Measurements from ENCODE around the gene TADA2A.

TADA2A gene

GRCh38 chr17:37521821-37522220 lies 115.1 kb downstream of the TADA2A start:
- WGBS (ENCODE audit: extremely low coverage, insufficient coverage, insufficient read length) = no CpG with 5 or more reads among the region's 5 CpGs

GRCh38 chr17:37523715-37524219 lies 117.1 kb downstream of the TADA2A start:
- Histone ChIP-seq H3K23ac (ENCODE audit: low read length) (no peak overlapping the region), H4K91ac (ENCODE audit: low read depth, low read length) (no peak overlapping the region), H4K12ac (ENCODE audit: low read depth, low read length) (no peak overlapping the region), H3K36me3 (ENCODE audit: control insufficient read depth in 1 of 2, insufficient read depth in 2 of 2, low read length in 2 of 2) (peaks cover 19 to 26% of the 10 kb centered on the region in 2 experiments), H3K14ac (ENCODE audit: low read length) (no peak overlapping the region), H2BK12ac (ENCODE audit: low read length) (no peak overlapping the region), H3K4me2 (ENCODE audit: low read length) (no peak overlapping the region), H2BK5ac (ENCODE audit: low read depth, low read length, poor library complexity) (no peak overlapping the region), H3K27me3 (ENCODE audit: insufficient read depth, low read length) (no peaks in the 10 kb centered on the region), H2BK120ac (ENCODE audit: insufficient read depth, low read length, poor library complexity) (no peak overlapping the region), H3K4me1 (ENCODE audit: control insufficient read depth in 1 of 2, insufficient read depth in 2 of 2, low read length in 2 of 2) (no peaks in the 10 kb centered on the region), H2AK5ac (ENCODE audit: low read length) (no peak overlapping the region), H3K79me2 (ENCODE audit: control insufficient read depth, insufficient read depth, low read length, poor library complexity) (no peaks in the 10 kb centered on the region), H3K27ac (ENCODE audit: low read depth, low read length) (no peak overlapping the region), H3K4ac (ENCODE audit: low read depth, low read length) (no peak overlapping the region), H3K79me1 (ENCODE audit: low read length) (no peaks in the 10 kb centered on the region), H3K9ac (ENCODE audit: low read length) (no peak overlapping the region), H4K8ac (ENCODE audit: low read depth, low read length) (no peak overlapping the region), H3K9me3 (ENCODE audit: insufficient read depth, low read depth, low read length) (no peaks in the 10 kb centered on the region), H2AFZ (ENCODE audit: insufficient read depth, low read length, poor library complexity) (no peak overlapping the region), H3K4me3 (ENCODE audit: low read depth, low read length) (no peak overlapping the region), H3K18ac (ENCODE audit: low read length) (no peak overlapping the region)
- no peak for DNase-seq
- WGBS (ENCODE audit: extremely low coverage, insufficient coverage, insufficient read length) = no CpG with 5 or more reads among the region's 8 CpGs

More at GRCh38 chr17:37521821-37522220, 115.1 kb downstream of the TADA2A start:
- H2AK5ac ChIP-seq (ENCODE audit: low read length) = no peak overlapping the region
- H3K9me3 ChIP-seq (ENCODE audit: insufficient read depth, low read depth, low read length) = no peaks in the 10 kb centered on the region
- no peak overlapping the region for H2BK120ac ChIP-seq (ENCODE audit: insufficient read depth, low read length, poor library complexity)
- no peak overlapping the region for H4K8ac ChIP-seq (ENCODE audit: low read depth, low read length)
- no peaks in the 10 kb centered on the region for H3K27me3 ChIP-seq (ENCODE audit: insufficient read depth, low read length)
- no peak overlapping the region for H3K4ac ChIP-seq (ENCODE audit: low read depth, low read length)
- no peak overlapping the region for H2BK5ac ChIP-seq (ENCODE audit: low read depth, low read length, poor library complexity)
- no peak overlapping the region for H2BK12ac ChIP-seq (ENCODE audit: low read length)
- no peaks in the 10 kb centered on the region for H3K79me2 ChIP-seq (ENCODE audit: control insufficient read depth, insufficient read depth, low read length, poor library complexity)
- no peaks in the 10 kb centered on the region for H3K79me1 ChIP-seq (ENCODE audit: low read length)
- H3K18ac ChIP-seq (ENCODE audit: low read length) = no peak overlapping the region
- H3K36me3 ChIP-seq (ENCODE audit: control insufficient read depth in 1 of 2, insufficient read depth in 2 of 2, low read length in 2 of 2) = peaks cover 22 to 34% of the 10 kb centered on the region in 2 experiments
- no peak for DNase-seq
- no peak overlapping the region for H3K9ac ChIP-seq (ENCODE audit: low read length)
- H3K4me2 ChIP-seq (ENCODE audit: low read length) = no peak overlapping the region
- no peak overlapping the region for H3K27ac ChIP-seq (ENCODE audit: low read depth, low read length)
- H3K23ac ChIP-seq (ENCODE audit: low read length) = no peak overlapping the region
- no peak overlapping the region for H3K14ac ChIP-seq (ENCODE audit: low read length)
- no peak overlapping the region for H4K12ac ChIP-seq (ENCODE audit: low read depth, low read length)
- H3K4me3 ChIP-seq (ENCODE audit: low read depth, low read length) = no peak overlapping the region
- no peaks in the 10 kb centered on the region for H3K4me1 ChIP-seq (ENCODE audit: control insufficient read depth in 1 of 2, insufficient read depth in 2 of 2, low read length in 2 of 2)
- H4K91ac ChIP-seq (ENCODE audit: low read depth, low read length) = no peak overlapping the region
- H2AFZ ChIP-seq (ENCODE audit: insufficient read depth, low read length, poor library complexity) = no peak overlapping the region

- no peak overlapping the region for H2BK12ac ChIP-seq (ENCODE audit: low read length)
- H3K9ac ChIP-seq (ENCODE audit: low read length) = no peak overlapping the region
- no CpG with 5 or more reads among the region's 5 CpGs for WGBS (ENCODE audit: extremely low coverage, insufficient coverage, insufficient read length)
- no peak overlapping the region for H3K27ac ChIP-seq (ENCODE audit: low read depth, low read length)
- H3K18ac ChIP-seq (ENCODE audit: low read length) = no peak overlapping the region
- H3K4me2 ChIP-seq (ENCODE audit: low read length) = no peak overlapping the region
- no peak overlapping the region for H3K4me3 ChIP-seq (ENCODE audit: low read depth, low read length)
- no peak overlapping the region for H2AK5ac ChIP-seq (ENCODE audit: low read length)
- no peak overlapping the region for H2AFZ ChIP-seq (ENCODE audit: insufficient read depth, low read length, poor library complexity)
- H2BK120ac ChIP-seq (ENCODE audit: insufficient read depth, low read length, poor library complexity) = no peak overlapping the region
- H3K79me1 ChIP-seq (ENCODE audit: low read length) = no peaks in the 10 kb centered on the region
- DNase-seq = peak; percentile 1 to 62
- H4K12ac ChIP-seq (ENCODE audit: low read depth, low read length) = no peak overlapping the region
- H3K23ac ChIP-seq (ENCODE audit: low read length) = no peak overlapping the region
- H3K14ac ChIP-seq (ENCODE audit: low read length) = no peak overlapping the region
- H2BK5ac ChIP-seq (ENCODE audit: low read depth, low read length, poor library complexity) = no peak overlapping the region
- H4K8ac ChIP-seq (ENCODE audit: low read depth, low read length) = no peak overlapping the region
- no peaks in the 10 kb centered on the region for H3K4me1 ChIP-seq (ENCODE audit: control insufficient read depth in 1 of 2, insufficient read depth in 2 of 2, low read length in 2 of 2)
- H3K4ac ChIP-seq (ENCODE audit: low read depth, low read length) = no peak overlapping the region
- no peaks in the 10 kb centered on the region for H3K79me2 ChIP-seq (ENCODE audit: control insufficient read depth, insufficient read depth, low read length, poor library complexity)
- no peaks in the 10 kb centered on the region for H3K9me3 ChIP-seq (ENCODE audit: insufficient read depth, low read depth, low read length)
- peaks cover 12 to 20% of the 10 kb centered on the region in 2 experiments for H3K36me3 ChIP-seq (ENCODE audit: control insufficient read depth in 1 of 2, insufficient read depth in 2 of 2, low read length in 2 of 2)
- no peak overlapping the region for H4K91ac ChIP-seq (ENCODE audit: low read depth, low read length)
- H3K27me3 ChIP-seq (ENCODE audit: insufficient read depth, low read length) = no peaks in the 10 kb centered on the region
Observed at GRCh38 chr17:37527249-37527851, 120.7 kb downstream of the TADA2A start.
